SK-N-MC (cell line): ENCODE results near the gene APEX1.

Experiments
- DNase-seq: peaks from one replicate; pipeline ENCODE4 v3.0.0-alpha.2; 2011; ENCODE audit warnings: low read depth, low spot score
- H3K27ac ChIP-seq: fragments of 200-600 bp; sonication (generic); 2 replicates; pipeline ENCODE4 v1.5.1; 2016; ENCODE audit warnings: mixed run types
- H3K36me3 ChIP-seq: fragments of 200-600 bp; sonication (generic); 2 replicates; pipeline ENCODE4 v1.6.1; 2017; ENCODE audit warnings: antibody characterized with exemption, low read length, mixed read lengths; ENCODE audit not compliant: insufficient read depth
- H3K4me3 ChIP-seq: fragments of 200-600 bp; sonication (generic); 2 replicates; pipeline ENCODE4 v1.5.1; 2016
- H3K9ac ChIP-seq: fragments of 200-600 bp; sonication (generic); 2 replicates; pipeline ENCODE4 v1.8.0; 2017; ENCODE audit warnings: mixed run types, mixed read lengths; ENCODE audit not compliant: insufficient read length
- H3K9me3 ChIP-seq: fragments of 200-600 bp; sonication (generic); 2 replicates; pipeline ENCODE4 v1.6.1; 2017; ENCODE audit warnings: low read depth, mild to moderate bottlenecking, antibody characterized with exemption, low read length, moderate library complexity, mixed read lengths
- EZH2 ChIP-seq: fragments of 200-600 bp; sonication (generic); IDR thresholded peaks from one replicate; pipeline ENCODE4 v1.6.1; 2017; ENCODE audit warnings: antibody characterized with exemption
- FOXP2 ChIP-seq: optimal IDR thresholded peaks from 2 replicates; pipeline ENCODE3; 2011; ENCODE audit warnings: mild to moderate bottlenecking, moderate library complexity; ENCODE audit not compliant: insufficient read depth; ENCODE audit errors: extremely low read length, control extremely low read depth
- POLR2AphosphoS5 ChIP-seq: IDR thresholded peaks from 2 replicates; pipeline ENCODE4 v1.6.1; 2012; ENCODE audit warnings: mild to moderate bottlenecking, low read depth, low read length, borderline replicate concordance

The APEX1 gene

DNA sequence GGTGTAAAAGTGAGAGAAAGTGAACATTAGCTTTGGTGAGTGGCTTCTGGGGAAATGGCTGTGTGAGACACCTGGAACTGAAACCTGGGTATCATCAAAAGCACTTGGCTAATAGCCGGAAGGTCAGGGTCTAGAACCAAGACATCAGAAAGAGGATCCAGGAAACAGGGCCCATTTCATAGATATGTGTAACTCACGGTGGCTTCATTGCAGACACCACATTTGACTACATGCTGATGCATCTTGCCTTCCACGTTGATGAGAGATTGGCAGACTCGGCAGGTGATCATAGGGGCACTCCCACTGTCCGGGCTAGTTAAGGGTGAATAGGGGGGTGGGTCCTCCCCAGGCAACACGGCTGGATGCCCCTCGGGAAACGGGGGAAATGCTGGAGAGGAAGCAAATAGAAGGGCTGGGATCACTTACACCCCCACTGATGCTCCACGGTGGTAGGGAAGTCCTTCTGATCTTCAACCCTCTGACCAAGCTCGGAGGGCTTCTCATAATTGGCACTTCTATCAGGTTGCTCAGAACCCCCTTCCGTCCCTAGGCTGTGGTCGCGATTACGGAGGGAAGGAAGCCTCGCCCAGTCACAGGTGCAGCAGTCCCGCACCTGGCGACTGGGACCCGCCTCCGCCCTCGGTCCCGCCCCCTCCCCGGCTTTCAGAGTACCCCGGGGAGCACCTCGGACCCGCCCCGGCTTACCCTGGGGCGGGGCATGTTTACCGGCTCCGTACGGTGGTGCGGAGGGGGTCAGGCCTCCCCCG is 5.6 kb downstream of the APEX1 start:
- TF ChIP-seq FOXP2, result no peak
- no peak for TF ChIP-seq POLR2AphosphoS5
- H3K4me3 ChIP-seq, result peak overlapping the region; percentile 86
- H3K9me3 ChIP-seq, result no peaks in the 10 kb centered on the region
- H3K9ac ChIP-seq, result peak overlapping the region; percentile 94
- H3K27ac ChIP-seq, result peak overlapping the region; percentile 74
- H3K36me3 ChIP-seq, result peaks cover 45% of the 10 kb centered on the region
- no peak for DNase-seq

DNA sequence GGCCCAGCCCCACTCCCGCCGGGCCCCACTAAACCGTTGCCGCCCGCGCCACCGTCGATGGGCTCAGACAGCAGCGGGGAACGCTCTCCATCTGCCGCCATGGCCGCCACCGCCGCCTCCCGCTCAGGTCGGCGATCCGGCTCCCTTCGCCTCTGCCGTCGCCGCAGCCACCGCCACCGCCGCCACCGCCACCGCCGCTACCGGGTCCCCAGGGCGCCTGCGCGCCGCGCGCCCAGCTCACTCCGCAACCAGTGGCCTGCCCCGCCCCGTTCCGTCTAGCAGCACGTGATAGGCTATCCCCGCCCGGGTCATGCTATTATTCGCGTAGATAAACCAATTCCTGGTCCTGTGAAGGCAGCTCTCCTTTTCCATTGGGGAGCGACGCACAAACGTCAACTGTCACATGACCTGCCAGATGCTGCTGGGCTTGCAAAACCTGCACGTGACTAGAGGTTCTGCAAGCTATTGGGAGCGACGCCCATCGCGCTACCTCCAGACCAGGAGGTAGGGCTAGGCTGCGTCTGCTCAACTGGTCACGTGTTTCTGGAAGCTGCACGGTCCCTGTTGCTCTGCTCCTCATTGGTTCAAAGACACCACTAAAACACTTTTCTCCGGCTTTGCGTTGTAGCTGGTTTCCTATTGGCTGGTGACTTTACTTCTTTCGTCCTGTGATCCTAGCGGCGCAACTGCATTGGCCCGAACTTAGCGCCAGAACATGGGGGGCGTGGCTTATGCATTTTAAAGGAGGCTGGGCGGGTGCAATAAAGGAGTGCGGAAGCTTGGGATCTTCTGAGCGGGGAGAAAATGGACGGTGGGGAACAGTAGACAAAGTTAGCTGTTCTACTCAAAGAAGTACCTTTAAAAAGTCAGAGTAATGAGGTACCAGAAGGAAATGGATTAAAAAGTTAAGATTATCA is 6.5 kb downstream of the APEX1 start, which contains the start of gene PIP4P1:
TSS of gene PIP4P1 (minus strand) at position 210 of the 917 bp plus-strand sequence. CDS start at position 101, 109 bp downstream.
- Histone ChIP-seq H3K9ac (peak within 1 kb of the TSS; percentile 94), H3K36me3 (peaks cover 37% of the 10 kb centered on the region), H3K4me3 (peak within 1 kb of the TSS; percentile 86), H3K27ac (peak within 1 kb of the TSS; percentile 88), H3K9me3 (no peaks in the 10 kb centered on the region)
- peak; percentile 82 for TF ChIP-seq FOXP2
- TF ChIP-seq EZH2, result no peak
- TF ChIP-seq POLR2AphosphoS5, result peak; percentile 78
- DNase-seq, result peak; percentile 99

DNA sequence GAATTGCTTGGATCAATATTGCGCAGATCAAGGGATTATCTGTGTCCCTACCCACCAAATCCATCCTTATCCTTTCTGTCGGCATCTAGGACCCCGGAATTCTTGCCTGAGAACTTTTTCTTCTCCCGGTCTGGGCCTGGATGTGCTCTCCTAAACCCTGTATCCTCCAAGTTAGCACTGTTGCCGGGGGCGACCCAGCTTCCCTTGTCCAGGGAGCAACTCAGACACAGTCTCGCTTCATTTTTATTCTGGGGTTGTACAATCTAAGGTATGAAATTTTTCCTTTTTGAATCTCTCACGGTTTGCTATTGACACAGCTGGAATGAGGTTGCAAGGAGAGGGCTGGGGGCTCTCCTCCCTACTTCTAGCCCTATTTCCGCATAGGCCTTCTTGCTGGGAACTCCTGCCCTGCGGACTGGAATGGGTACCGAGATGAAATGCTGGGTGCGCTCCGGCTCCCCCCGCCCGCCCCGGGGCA is 13.8 kb downstream of the APEX1 start:
- TF ChIP-seq EZH2 (no peak), FOXP2 (no peak), POLR2AphosphoS5 (no peak)
- peak overlapping the region; percentile 100 for H3K4me3 ChIP-seq
- peak overlapping the region; percentile 85 for H3K9ac ChIP-seq
- DNase-seq, result no peak
- H3K36me3 ChIP-seq, result peaks cover 20% of the 10 kb centered on the region
- H3K9me3 ChIP-seq, result no peaks in the 10 kb centered on the region
- no peak overlapping the region for H3K27ac ChIP-seq

DNA sequence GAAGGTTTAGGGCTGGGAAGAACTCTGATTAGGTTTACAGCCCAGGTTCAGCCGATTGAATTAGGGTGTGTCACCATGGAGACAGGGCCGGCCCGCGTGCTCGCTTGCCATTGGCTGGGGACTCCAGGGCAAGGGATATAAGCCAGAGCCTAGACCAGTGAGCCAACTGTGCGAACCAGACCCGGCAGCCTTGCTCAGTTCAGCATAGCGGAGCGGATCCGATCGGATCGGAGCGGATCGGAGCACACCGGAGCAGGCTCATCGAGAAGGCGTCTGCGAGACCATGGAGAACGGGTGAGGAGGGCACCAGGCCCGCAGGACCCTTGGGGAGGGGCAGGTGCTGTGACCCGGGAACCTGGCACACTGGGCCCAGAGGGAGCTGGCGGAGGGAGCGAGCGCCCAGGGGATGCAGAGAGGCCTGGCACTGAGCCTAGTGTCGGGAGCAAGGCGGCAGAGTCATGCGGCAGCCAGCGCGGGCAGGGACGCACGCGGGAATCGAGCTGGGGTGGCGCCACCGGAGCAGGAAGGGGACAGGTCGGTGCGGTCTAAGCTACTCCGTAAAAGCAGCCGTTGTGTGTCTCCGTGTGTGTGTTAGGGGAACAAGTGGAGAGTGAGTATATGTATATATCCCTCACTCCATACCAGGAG is 14.3 kb downstream of the APEX1 start, which contains the start of gene PNP:
TSS of gene PNP (plus strand) at position 165 of the 648 bp plus-strand sequence. CDS start at position 284, 119 bp downstream.
- H3K9me3 ChIP-seq, result no peaks in the 10 kb centered on the region
- peak within 1 kb of the TSS; percentile 100 for H3K4me3 ChIP-seq
- no peak within 1 kb of the TSS for H3K27ac ChIP-seq
- H3K36me3 ChIP-seq, result peaks cover 26% of the 10 kb centered on the region
- H3K9ac ChIP-seq, result peak within 1 kb of the TSS; percentile 85
- no peak for DNase-seq
- peak; percentile 99 for TF ChIP-seq POLR2AphosphoS5
- no peak for TF ChIP-seq EZH2

DNA sequence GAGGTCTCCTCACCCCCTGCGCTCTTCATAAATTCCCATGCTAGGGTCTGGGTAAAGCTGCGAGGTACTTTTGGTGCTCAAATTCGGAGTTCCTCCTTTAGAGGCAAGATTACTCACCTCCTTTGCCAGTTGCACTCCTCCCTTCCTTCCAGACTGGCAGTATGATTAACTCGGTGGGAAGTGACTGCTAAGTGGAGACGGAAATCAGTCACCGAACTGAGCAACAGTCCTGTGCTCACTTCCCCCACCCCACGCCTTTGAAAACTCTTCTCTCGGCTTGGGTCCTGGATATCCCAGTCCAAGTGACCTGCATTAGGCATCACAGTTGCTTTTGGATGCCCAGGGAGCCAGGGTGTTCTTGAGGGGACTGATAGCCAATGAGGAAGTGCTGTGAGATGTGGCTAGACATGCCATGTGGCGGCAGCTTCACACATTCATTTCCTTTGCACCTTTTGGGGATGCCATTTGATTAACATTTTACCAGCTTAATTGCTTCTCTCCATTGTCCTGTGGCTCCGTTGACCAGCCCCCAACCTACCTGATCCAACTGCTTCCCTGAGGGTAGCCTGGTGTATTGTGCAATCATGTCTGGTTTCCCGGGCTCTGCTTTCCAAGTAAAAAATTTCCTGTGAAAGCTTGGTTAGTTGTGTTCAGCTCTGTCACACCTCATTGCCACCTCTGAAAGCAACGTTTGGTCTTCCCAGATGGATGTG is 15.0 kb downstream of the APEX1 start:
- H3K36me3 ChIP-seq, result peaks cover 32% of the 10 kb centered on the region
- DNase-seq, result no peak
- H3K9ac ChIP-seq, result peak overlapping the region; percentile 85
- H3K27ac ChIP-seq, result no peak overlapping the region
- no peaks in the 10 kb centered on the region for H3K9me3 ChIP-seq
- TF ChIP-seq POLR2AphosphoS5 (no peak), FOXP2 (no peak), EZH2 (no peak)
- H3K4me3 ChIP-seq, result peak overlapping the region; percentile 100

DNA sequence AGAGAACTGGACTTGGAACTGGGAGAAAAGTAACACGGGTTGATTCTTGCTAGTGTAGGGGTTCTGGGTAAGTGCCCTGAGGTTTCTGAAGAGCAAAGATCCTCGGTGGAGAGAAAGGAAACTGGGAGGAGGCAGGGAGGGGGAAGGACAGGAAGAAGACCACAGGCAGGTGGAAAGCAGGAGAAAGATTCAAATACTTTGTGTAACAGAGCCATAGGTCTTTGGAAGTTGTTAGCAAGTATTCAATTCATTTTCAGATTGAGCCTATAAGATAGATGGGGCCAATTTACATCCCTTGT is 15.5 kb downstream of the APEX1 start:
- no peak for DNase-seq
- H3K9me3 ChIP-seq, result no peaks in the 10 kb centered on the region
- peak overlapping the region; percentile 100 for H3K4me3 ChIP-seq
- H3K27ac ChIP-seq, result no peak overlapping the region
- H3K9ac ChIP-seq, result peak overlapping the region; percentile 85
- TF ChIP-seq FOXP2 (no peak), POLR2AphosphoS5 (no peak), EZH2 (no peak)
- peaks cover 38% of the 10 kb centered on the region for H3K36me3 ChIP-seq

DNA sequence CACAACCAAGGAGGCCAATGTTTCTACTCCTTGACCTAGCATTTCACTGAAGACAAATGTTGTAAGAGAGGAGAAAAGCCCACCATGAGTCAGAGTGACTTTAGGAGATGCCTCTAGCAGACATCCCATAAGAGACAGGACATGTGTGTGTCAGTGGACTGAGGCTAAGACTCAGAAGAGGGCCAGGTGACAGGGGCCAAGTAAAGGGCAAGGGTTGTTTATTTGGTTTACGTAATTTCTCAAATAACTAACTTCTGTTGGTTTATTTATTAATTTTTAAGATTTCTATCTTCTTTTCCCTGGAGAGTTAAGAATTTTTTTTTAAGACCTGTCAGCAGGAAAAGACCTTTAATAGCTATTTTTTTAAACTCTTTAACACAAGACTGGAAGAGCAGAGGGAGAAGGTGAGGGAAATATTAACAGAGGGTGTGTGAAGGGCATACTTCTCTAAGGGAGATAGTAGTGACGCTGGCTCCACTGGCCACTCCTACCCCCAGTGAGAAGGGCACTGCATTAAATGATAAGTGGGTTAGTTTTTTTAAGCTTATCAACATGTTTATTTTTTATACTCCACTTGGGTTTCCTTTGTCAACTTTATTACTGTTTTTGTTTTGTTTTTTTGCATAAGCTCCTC is 17.6 kb downstream of the APEX1 start:
- TF ChIP-seq EZH2 (no peak), FOXP2 (no peak), POLR2AphosphoS5 (no peak)
- no peak overlapping the region for H3K9ac ChIP-seq
- no peaks in the 10 kb centered on the region for H3K9me3 ChIP-seq
- no peak overlapping the region for H3K27ac ChIP-seq
- DNase-seq, result no peak
- H3K4me3 ChIP-seq, result no peak overlapping the region
- peaks cover 58% of the 10 kb centered on the region for H3K36me3 ChIP-seq
